ENCODE data around the gene AMOTL1.
"Not testable (repeated sequence)": the region's sequence is repeated elsewhere in the genome, so short reads cannot be mapped to it uniquely, and the experiment has no call there.

The AMOTL1 gene

DNA sequence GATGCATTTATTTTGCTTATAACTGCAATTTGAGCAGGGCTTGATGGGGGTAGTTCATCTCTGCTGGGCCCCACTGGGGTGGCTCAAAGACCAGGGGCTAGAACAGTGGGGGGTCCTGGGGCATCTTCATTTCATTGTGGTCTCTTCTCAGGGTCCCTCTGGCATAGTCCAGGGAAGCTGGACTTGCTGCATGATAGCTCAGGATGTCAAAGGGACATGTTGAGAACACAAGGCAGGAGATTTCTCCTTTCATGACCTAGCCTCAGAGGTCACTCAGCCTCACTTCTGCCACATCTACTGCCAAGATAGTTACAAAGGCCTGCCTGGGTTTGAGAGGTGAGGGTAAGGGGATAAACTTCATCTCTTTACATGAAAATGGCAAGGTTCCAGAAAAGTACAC is 115.7 kb downstream of the AMOTL1 start:
- no peak for DNase-seq (ENCODE audit: low spot score)

- no peak for DNase-seq (ENCODE audit: low spot score)
Measured at GRCh38 chr11:94884376-94884775, 116.2 kb downstream of the AMOTL1 start.

DNA sequence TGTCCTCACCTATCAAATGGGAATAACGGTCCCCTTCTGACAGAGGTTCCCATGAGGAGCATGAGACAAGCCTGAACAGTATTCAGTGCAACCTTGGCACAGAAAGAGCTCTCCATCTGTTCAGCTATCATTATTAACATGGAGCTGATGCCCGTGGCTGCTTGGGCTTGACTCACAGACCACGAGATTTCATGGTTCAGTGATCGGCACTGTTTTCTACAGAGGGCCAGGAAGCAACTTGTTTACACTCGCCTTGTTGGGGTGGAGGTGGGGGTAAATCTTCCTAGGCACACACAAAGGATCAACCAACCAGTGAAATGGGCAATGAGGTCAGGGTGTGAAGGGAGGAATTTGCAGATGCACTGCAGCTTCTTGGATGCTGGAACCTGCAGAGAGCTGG is 117.0 kb downstream of the AMOTL1 start:
- no peak for DNase-seq (ENCODE audit: low spot score)

GRCh38 chr11:94885581-94885980 is 117.4 kb downstream of the AMOTL1 start:
- no peak for DNase-seq (ENCODE audit: low spot score)

DNA sequence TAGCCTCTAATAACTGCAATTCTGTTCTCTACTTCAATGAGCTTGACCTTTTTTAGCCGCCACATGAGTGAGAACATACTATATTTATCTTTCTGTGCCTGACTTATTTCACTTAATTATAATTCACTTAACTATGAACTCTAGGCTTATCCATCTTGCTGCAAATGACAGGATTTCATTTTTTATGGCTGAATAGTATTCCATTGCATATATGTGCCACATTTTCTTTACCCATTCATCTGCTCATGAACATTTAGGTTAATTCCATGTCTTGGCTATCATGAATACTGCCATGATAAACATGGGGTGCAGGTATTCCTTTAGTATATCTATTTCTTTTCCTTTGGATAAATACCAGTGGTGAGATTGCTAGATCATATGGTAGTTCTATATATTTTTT is 120.0 kb downstream of the AMOTL1 start:
- DNase-seq (ENCODE audit: low spot score): no peak

DNA sequence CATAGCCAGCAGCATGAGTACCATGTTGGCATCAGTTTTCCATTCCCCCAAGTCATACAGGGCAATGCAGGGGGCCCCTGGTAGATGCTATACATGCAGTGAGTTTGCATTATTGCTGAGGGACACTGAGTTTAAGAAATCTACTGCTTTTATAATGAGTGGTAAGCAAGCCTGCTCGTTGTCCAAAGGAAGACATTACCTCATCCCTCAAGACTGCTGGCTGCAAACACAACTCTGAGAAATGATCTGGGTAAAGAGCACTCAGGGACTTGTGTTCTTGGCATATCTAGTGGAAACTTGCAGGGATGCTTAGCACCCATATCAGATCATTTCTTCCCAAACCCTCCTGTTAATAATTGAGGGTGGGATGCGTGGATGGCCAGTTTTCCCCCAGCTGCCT is 127.3 kb downstream of the AMOTL1 start:
- DNase-seq (ENCODE audit: low spot score): no peak

- no peak for DNase-seq (ENCODE audit: low spot score)
Measured at GRCh38 chr11:94895971-94896370, 127.8 kb downstream of the AMOTL1 start.

DNA sequence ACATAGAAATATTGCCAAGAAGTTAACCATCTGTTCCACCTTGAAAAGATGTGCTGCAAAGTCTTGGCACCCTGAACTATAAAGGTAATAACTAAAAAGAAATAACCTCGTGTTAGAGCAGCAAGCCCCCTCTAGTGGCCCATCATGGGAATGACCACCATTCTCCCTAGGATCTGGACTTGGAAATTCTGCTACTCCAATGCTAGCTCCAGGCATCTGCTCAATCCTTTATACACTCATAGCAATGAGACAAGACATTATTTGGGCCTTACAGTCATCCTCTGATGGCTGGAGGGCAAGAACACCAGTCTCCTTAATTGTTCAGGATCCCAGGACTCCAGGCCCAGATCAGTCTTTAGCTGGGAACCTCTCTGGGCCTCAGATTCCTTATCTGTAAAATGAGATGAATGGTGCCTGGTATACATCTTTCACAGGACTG is 129.2 kb downstream of the AMOTL1 start:
- peak; percentile 30 for DNase-seq (ENCODE audit: low spot score)

DNA sequence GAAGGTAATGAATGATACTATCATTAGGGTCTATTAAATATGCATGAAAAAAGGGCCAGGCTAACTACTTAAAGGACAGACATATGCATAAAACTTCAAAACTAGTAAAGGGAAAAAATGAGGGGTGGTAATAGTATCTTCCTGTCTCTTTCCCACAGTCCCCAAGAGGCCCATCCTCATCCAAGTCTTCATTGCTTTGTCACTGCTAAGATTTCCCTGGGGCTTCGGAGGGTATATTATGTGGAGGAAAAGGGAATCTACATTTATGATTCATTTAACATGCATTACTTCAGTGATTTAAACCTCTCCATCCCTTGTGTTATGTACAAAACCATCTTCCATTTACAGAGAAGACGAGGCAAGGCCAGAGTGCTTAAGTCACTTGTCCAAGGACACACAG is 139.1 kb downstream of the AMOTL1 start:
- no peak for DNase-seq (ENCODE audit: low spot score)

DNA sequence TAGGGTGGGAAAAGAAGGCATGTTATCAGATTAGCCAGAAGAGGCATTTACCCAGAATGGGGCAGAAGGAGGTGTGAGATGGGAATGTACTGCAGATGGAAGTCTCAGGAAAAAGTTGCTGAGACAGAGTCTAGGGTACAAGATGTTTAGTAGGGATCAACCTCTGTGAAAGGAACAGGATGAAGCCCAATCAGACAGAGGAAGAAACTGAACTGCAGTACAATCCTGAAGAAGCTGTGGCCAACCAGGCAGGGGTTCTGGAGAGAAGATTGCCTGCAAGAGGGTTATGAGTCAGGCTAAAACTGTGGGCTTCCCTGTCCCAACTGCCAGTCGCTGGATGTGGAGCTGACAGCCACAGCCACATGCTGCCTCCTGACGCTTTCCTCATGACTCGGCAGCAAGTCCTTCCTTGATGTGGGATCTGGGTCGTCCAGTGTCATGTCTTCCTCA is 141.2 kb downstream of the AMOTL1 start:
- no peak for DNase-seq (ENCODE audit: low spot score)

DNA sequence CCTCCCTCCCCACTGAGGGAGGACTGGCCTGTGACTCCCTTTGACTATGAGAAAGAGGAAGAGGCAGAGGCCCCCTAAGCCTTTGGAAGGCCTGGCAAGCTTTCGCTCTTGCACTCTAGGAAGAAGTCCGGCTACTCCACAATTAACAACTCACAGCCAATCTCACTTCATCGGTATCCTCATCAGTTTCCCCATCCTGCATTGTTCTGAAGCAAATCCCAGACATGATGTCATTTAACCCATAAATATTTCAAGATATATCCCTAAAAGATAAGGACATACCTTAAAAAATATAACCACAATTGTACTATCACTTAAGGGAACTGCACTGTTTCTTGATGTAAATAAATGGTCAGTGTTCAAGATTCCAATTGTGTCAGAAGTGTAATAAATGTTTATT is 142.1 kb downstream of the AMOTL1 start:
- DNase-seq (ENCODE audit: low spot score): no peak

- no peak for DNase-seq (ENCODE audit: low spot score)
Measured at GRCh38 chr11:94910779-94911178, 142.6 kb downstream of the AMOTL1 start.

GRCh38 chr11:94912806-94913205 is 144.7 kb downstream of the AMOTL1 start:
- no peak for DNase-seq (ENCODE audit: low spot score)

DNA sequence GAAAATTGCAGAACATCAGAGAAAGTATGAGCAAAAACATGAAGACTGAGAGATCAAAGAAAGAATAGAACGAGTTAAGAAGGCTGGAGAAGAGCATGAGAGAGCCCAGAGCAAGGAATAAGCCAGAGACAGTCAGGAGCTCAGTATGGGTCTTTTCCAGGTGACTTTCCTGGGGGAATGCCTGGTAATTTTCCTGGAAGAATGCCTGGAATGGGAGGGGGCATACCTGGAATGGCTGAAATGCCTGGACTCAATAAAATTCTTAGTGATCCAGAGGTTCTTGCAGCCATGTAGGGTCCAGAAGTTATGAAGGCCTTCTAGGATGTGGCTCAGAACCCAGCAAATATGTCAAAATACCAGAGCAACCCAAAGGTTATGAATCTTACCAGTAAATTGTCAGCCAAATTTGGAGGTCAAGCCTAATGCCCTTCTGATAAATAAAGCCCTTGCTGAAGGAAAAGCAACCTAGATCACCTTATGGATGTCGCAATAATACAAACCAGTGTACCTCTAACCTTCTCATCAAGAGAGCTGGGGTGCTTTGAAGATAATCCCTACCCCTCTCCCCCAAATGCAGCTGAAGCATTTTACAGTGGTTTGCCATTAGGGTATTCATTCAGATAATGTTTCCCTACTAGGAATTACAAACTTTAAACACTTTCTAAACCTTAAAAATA is 145.7 kb downstream of the AMOTL1 start:
- not testable (repeated sequence) for DNase-seq (ENCODE audit: low spot score)

DNA sequence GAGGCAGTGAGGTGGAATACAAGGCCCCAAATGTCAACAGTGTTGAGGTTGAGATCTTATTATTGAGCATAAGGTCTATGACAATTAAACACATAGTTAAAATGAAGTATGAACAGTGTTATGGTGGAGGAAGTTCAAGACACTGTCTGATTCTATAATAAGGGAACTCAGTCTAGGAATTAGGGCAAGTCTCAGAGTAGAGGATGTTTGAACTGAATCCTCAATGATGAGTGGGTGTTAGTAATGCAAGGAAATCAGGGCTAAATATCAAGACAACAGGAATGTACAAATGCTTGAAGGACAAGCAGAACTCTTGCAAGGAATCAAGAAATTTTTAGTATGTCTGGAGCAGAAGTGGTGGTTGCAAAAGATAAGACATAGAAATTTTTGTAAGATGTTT is 152.2 kb downstream of the AMOTL1 start:
- DNase-seq (ENCODE audit: low spot score): no peak

DNA sequence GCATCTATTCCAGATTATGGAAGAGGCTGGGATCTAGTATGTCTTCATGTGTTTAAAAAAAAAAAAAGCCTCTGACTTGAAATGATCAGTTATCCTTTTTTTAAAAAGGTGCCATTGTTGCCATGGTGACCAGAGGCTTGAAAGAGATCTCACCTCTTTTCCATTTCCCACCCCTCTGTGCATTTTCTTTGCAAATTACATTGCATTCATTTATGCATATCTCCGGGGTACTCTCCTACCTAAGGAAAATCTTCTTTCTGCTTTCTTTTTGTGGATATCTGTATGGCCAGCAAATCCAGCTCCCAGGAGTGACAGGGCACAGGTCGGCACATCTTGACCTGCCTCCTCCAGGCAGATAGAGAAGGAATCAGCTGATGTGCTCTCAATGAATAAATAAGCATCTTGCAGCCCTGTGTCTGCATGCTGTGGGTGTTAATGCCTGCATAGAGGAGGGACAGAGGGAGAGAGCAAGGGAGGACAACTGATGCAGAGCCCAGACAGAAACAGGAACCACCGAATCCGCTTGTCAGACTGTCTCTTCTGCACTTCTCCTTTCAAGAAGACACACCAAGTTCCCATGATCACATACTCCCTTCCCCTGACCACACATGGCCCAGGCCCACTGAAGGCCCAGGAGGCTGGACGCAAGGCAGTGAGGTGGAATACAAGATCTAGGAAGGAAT is 154.3 kb downstream of the AMOTL1 start:
- no peak for DNase-seq (ENCODE audit: low spot score)

DNA sequence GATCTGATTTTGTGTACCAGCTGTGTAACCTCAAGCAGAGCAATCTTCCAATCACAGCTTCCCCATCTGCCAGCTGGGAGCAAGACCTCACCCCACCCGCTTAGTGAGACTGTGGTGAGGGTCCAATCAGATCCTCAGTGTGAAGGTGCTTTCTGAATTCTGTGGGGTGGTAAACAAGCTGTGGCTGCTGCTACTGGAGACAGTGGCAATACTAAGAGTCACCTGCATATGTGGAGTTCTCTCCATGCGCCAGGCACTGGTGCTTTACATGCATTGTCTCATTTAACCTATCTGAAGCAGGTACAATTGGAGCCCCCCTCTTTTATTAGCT is 154.8 kb downstream of the AMOTL1 start:
- no peak for DNase-seq (ENCODE audit: low spot score)

DNA sequence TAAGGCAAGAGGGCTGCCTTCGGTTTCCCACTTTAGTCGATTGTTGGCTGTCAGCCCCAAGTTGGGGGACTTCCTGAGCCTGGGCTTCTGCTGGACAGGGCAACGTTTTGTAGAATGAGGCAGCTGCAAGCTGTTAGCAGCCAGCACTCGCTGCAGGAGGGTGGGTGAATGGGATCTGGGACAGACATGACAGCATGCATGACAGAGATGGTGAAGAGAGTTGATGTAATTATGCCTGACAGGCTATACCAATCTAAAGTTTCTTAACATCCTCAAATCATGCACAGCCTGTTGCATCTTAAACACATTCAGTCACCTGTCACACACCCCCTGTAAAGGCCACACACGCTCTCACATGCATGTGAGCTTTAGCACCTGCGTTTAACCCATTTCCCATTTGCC is 156.0 kb downstream of the AMOTL1 start:
- no peak for DNase-seq (ENCODE audit: low spot score)

DNA sequence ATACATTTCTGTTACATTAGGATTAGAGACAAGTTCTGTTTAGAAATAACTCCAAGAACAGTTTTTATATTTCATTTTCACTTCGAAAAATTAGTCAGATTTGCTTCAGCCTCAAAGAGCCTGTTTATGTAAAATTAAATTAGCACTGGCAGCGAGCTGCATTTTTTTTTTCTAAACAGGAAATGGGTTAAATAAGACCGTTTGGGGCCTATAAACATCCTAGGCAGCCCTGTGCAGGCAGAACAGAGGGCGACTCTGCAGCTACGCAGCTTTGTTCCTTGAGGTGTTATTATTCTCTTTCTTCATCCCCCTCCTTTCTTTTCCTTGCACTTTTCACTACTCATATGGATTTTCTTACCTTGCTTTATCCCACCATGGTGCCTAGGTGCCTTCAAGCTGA is 156.5 kb downstream of the AMOTL1 start:
- no peak for DNase-seq (ENCODE audit: low spot score)

DNA sequence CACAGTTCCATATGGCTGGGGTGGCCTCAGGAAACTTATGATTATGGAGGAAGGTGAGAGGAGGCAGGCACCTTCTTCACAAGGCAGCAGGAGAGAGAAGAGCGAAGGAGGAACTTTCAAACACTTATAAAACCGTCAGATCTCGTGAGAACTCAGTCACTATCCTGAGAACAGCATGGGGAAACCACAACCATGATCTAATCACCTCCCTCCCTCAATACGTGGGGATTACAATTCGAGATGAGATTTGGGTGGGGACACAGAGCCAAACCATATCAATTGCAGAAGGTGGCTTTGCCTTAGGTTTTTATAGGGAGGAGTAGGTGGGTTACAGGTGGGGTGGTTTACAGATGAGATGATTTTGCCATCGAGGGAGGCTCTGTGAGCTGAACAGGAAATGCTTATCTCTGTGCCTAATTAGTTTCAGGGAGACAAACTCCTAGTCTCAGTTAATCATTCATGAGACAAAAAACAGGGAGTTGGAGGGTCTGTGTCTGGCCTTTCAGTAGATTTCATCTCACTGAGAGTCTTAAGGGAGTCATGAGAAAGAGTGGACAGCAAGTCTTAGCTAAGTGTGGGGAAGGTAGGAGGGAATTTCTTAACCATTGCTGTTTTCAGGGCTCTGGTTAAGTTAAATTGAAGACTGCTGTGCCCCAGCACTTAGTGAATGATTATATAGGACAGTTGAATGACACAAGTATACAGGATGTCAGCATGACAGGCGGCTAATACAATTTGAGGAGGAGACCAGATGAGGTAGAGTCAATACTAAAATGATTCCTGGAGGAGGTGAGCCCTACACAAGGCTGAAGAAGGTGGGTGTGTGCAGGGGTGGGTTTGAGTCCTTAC is 157.5 kb downstream of the AMOTL1 start:
- no peak for DNase-seq (ENCODE audit: low spot score)

DNA sequence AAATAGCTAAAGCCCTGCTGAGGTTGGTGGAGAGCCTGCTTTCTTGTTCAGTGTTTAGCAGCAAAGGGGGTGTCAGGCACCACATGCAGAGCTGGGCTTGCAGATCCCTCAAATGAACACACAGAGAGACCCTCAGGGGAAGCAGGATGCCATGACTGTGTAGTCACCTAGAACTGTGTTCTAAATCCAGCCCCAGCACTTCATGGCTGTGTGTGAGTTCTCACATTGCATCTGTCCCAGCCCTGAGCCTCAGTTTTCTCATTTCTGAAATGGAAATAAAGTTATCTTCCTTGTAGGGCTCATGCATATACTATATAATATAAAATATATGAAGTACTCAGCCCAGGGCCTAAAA is 158.1 kb downstream of the AMOTL1 start:
- no peak for DNase-seq (ENCODE audit: low spot score)

Data from germinal center (tissue), 1 donor.